Raji (cell line): ENCODE data around the gene OR51I1.

Experiments used
- POLR2A ChIP-seq: IDR thresholded peaks from 2 replicates; pipeline ENCODE4 v1.6.1; 2011; ENCODE audit warnings: low read depth, low read length, control low read depth; ENCODE audit not compliant: insufficient read depth

The OR51I1 gene, protein sequence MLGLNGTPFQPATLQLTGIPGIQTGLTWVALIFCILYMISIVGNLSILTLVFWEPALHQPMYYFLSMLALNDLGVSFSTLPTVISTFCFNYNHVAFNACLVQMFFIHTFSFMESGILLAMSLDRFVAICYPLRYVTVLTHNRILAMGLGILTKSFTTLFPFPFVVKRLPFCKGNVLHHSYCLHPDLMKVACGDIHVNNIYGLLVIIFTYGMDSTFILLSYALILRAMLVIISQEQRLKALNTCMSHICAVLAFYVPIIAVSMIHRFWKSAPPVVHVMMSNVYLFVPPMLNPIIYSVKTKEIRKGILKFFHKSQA

DNA sequence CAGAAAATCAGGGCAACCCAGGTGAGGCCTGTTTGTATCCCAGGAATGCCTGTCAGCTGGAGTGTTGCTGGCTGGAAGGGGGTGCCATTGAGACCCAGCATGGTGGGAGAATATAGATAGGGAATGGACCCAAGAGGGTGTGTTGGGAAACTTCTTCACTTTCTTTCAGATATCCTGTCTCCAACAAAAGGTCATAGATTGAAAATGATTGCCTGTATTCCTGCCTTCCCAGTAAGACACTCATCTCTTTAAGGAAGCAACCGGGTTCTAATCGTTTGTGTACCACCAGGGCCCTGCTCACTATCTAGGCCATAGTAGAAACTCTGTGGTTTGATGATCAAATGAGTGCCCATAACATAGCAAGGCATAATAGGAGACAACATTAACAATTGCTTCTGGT lies at the start of gene OR51I1:
Gene OR51I1 (minus strand): TSS at position 101 of the 400 bp plus-strand sequence. CDS start 0 bp downstream, at position 101.
- TF ChIP-seq POLR2A: no peak

DNA sequence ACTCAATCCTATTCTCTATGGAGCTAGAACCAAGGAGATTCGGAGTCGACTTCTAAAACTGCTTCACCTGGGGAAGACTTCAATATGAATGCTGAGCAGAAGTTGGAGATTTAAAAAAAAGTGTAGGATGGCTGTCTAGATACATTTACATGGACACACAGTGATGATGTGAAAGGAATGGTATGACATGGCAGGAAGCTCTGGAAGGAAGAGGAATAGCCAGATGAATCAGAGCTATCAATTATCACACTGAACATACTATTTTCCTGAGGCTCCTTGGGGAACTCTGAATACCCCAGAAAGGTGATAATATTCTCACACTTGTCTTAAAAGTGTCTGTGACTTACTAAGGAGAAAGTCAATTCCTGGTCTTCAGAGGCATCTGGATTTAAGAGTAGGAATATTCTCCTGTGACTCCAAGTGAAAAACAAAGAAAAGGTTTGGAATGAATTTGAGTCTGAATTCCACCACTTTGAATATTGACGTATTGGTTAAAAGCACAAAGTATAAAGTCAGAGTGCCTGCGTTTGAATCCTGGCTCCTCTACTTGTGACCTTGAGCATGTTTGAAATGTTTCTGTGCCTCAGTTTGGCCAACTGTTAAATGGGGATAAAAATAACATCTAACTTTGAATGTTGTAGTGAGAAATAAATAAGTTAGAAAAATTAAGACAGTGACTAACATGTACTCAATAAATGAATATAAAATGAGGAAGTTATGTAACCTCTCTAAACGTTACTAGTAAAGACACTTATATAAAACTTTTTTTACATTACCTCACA lies 48.5 kb upstream of the OR51I1 start:
- no peak for TF ChIP-seq POLR2A

DNA sequence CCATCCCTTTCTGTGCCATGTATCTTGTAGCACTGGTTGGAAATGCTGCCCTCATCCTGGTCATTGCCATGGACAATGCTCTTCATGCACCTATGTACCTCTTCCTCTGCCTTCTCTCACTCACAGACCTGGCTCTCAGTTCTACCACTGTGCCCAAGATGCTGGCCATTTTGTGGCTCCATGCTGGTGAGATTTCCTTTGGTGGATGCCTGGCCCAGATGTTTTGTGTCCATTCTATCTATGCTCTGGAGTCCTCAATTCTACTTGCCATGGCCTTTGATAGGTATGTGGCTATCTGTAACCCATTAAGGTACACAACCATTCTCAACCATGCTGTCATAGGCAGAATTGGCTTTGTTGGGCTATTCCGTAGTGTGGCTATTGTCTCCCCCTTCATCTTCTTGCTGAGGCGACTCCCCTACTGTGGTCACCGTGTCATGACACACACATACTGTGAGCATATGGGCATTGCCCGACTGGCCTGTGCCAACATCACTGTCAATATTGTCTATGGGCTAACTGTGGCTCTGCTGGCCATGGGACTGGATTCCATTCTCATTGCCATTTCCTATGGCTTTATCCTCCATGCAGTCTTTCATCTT lies 47.6 kb upstream of the OR51I1 start:
- no peak for TF ChIP-seq POLR2A

DNA sequence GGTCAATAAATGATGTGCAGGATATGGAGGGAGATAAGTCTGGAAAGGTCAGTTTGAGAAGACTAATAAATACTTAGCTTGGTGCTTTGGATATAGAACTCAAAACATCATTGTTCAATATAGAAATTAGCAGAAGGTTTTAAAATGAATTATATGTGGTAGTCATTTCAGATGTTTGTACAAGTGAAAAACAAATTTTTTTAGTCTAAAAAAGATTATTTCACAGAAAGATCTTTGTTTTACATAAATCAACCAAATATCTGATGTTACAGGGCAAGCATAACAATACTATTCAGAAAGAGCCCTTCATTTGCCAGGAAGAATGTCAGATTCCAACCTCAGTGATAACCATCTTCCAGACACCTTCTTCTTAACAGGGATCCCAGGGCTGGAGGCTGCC lies 47.1 kb upstream of the OR51I1 start, which contains the start of gene OR52D1:
Gene OR52D1 (plus strand): TSS at position 301 of the 400 bp plus-strand sequence. CDS start 22 bp downstream, at position 323.
- TF ChIP-seq POLR2A: no peak

DNA sequence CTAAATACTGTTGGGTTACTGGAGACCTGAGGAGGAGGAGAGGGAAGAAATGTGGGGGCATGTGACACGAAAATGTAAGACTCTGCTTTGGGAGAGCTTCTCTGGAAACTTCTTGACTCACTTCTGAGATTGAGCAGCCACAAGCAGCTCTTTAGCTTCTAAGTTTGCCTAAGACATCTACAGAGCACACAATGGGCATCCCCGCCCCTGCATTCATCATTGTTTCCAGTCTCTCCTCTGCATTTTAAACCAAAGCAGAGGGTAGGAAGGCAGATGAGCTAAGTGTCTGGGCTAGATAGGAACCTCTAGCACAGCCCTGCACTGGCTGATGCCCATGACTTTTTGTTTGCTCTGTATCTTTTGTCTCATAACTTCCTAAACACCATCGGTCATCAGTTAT lies 45.1 kb upstream of the OR51I1 start:
- no peak for TF ChIP-seq POLR2A

DNA sequence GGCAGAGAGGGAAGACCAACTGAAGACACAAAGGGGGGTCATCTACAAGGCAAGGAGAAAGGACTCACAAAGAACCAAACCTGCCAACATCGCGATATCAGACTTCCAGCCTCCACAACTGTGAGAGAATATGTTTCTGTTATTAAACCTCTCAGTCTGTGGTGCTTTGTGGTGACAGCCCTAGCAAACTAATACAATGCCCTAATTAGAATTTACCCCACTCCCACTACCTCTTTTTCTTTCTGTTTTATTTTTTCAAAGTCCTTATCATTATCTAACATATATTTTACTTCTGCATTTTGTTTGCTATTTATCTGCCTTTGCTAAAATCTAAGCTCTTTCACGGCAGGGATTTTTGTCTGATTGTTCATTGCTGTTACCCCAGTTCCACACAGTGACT lies 44.7 kb upstream of the OR51I1 start:
- TF ChIP-seq POLR2A: no peak

DNA sequence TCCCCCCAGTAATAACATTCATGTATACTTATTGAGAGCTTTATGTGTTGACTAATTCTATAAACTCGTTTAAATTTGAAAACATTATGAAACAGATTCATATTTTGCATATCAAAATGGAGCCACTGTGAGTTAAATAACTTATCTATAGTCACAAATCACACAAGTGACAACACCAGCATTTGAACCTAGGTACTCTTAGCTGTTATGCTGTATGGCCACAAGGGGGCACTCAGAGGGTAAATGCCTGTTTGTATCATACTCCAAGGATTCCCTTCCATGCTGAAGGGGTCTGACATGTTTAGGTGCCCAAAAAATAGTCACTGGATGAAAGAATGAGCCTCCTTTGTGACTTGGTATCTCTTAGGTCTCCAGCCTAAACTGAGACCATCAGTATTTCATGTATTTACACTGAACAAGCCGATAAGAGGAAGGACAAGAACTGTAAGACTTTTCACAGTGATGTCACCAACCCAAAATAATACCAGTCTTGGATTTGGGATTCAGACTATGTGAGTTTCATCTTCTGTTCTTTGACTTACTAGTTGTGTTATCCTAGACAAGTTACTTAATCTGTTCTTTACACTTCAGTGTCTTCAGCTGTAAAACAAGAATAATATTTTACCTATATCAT lies 35.0 kb upstream of the OR51I1 start:
- TF ChIP-seq POLR2A: no peak

DNA sequence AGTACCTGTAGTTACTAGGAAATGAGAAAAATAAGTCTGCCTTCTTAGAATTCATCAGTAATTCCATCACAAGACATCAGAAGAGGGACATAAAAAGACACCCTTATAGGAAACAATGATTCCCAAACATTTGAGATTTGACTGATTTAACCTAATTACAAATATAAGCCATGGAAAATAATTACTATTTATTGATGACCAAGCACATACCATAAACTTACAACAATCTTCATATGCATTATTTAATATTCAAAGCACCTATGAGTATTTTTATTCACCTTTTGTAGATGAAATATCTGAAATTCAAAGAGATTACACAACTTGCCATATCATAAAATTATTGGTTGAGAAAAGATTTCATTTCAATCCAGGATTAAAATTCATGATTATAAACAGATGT lies 32.6 kb upstream of the OR51I1 start:
- TF ChIP-seq POLR2A: no peak

DNA sequence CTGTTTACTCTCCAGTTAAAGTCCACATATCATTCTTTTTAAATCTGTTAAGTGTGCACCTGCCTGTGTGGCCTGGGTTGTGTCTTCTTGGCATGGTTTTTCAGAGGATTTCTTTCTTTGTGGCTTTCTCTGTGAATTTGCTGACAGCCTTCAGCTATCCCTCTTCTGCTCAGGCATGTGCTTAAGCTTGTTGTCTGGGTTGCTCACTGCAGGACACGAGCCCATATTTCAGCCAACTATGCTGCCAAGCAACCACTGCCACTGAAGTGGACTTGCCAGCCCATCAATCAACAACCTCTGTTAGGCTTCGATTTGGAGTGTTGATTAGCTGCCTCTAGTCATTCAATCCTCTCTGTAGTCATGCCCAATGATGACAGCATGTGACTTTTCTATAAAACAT lies 26.2 kb upstream of the OR51I1 start:
- no peak for TF ChIP-seq POLR2A

DNA sequence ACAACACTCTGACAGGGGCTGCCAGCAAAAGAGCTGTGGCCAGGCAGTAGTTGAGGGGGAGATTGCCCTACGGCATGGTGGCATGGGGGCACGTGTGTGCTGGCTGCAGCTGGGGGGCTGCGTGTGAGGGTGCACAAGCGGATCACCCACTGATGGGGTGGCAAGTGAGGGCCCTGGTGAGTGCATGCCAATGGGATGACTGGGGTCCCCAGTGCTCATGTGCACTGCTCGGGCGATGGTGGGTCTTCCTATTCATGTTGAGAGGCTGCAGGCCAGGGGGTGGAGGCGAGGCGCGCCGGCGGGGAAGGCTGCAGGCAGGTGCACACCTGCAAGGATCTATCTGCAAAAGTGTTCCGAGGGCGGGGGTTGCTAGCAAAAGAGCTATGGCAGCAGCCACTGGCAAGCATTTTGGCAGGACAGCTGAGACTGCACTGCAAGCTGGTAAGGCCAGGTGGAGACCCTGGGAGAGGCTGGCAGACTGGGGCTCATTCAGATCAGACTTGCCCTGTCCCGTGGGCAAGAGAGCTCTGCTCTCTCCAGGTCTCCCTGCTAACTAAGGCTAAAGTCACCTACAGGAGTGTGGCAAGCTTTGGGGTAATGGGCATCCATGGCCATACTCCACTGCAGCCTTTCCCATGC lies 19.8 kb upstream of the OR51I1 start:
- TF ChIP-seq POLR2A: no peak

DNA sequence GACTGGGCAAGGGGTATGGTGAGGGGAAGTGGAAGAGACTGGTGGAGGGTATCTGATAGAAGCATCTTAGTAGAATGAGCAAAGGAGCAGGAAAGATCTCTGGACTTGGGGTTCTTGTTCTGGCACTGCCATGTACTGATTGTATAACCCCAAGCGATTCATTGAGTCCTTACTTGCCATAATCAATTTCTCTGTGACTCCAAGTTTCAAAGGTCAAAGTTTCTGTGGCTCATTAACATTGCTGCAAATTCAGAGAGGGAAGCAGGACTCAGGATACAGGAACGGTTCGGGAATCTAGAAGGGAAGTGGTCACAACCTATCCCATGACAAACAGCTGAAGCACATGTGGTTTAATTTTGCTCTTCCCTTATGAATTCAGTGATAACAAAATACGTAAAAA lies 8.1 kb upstream of the OR51I1 start:
- TF ChIP-seq POLR2A: no peak

DNA sequence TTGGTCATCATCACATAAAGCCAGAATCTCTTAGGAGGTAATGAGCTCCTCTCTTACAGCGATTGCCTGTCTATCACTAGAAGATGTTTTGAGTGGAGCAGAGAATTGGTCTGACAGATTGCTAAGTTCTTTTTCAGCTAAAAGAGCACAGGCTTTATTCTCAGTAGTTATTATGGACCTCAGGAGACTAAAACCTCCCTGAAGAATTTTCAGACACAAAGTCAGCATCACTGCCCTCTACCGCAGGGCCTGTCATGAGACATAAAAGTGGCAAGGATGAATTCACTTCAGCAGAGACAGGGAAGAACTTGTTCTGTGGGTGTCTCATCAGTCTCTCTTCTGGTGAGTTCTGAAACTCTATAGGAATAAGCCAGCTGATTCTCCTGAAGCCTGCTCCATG lies 7.7 kb upstream of the OR51I1 start, which contains the start of gene OR51I2:
Gene OR51I2 (plus strand): TSS at position 301 of the 400 bp plus-strand sequence. CDS start 4,166 bp downstream, outside the sequence.
- TF ChIP-seq POLR2A: no peak

DNA sequence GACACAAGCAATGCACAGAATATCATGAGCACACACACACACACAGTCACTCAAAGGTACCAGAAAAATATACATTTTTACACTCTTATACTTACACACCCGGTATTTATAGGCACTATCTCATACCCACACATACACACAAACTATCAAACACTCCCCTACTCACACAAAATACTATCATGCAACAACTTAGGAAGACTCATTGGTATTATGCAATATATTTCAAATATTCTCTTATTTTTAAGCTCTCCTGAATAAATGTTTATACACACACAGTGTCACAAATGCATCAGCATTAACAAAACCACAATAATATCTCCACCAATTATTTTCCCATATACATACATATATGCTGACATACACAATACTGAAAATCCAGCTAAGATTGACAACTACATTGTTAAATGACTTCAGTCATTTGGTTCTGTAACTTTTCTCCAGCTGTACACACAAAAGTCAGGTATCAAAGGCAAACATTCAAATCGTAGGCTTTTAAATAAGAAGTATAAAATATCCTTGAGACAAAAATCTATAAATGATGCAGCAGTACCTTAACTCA lies 2.6 kb upstream of the OR51I1 start:
- TF ChIP-seq POLR2A: no peak

DNA sequence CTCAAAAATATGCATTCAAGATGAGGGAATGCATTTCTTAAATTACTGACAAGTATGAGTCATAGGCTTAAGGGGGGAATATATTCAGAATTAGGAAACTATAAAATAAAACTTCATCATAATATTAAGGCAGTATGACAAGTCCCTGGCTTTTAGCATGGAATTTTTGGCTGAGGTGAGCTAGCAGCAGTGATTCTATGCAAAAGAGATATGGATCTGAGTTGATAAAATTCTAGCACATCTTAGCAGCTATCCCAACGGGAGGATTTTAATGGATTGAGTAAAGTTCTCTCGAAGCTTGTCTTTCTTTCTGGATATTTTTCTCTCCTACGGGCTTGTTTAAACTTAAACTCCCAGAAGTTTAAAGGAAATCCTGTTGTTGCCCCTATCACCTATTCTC lies 18.2 kb downstream of the OR51I1 start:
- TF ChIP-seq POLR2A: no peak
